Astrocyte (in vitro differentiated cells and primary cell): ENCODE measurements around the gene SULT6B1.

Experiments
- EZH2 ChIP-seq: IDR thresholded peaks from 2 replicates; pipeline ENCODE4 v1.6.1; 2012; ENCODE audit warnings: mild to moderate bottlenecking, low read length, inconsistent platforms; ENCODE audit not compliant: insufficient read depth
- TF ChIP-seq, protein P1 (sequence below): IDR thresholded peaks from 2 replicates; pipeline ENCODE4 v1.5.1; 2011; ENCODE audit warnings: low read depth, mild to moderate bottlenecking, inconsistent platforms, low read length, moderate library complexity; ENCODE audit not compliant: insufficient read depth

DNA sequence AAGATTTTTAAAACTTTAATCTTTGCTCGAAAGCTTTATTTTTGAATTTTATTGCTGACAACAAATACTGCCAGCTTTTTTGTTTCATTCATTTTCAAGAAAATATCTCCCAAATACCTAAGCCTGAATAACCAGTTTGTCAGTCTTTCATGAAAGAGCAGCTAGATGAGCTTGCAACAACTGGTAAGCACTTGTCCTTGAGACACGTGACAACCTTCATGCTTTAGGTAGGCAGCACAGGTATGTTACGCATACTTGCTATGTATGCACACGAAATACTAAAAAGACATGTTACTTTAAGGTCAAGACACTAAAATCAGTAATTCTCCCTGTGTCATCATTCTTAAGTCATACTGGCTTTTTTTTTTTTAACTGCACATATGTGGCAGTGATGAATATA lies 30.6 kb upstream of the SULT6B1 start:
- TF ChIP-seq, protein P1, sequence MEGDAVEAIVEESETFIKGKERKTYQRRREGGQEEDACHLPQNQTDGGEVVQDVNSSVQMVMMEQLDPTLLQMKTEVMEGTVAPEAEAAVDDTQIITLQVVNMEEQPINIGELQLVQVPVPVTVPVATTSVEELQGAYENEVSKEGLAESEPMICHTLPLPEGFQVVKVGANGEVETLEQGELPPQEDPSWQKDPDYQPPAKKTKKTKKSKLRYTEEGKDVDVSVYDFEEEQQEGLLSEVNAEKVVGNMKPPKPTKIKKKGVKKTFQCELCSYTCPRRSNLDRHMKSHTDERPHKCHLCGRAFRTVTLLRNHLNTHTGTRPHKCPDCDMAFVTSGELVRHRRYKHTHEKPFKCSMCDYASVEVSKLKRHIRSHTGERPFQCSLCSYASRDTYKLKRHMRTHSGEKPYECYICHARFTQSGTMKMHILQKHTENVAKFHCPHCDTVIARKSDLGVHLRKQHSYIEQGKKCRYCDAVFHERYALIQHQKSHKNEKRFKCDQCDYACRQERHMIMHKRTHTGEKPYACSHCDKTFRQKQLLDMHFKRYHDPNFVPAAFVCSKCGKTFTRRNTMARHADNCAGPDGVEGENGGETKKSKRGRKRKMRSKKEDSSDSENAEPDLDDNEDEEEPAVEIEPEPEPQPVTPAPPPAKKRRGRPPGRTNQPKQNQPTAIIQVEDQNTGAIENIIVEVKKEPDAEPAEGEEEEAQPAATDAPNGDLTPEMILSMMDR: no peak
- no peak for TF ChIP-seq EZH2
